Smooth muscle cell (in vitro differentiated cells): ENCODE results near the gene MT3. TPM values are rescaled to one million over a fixed set of nuclear protein-coding genes. Genes with fewer than 3 reads are reported as not detected.

Experiments used
- DNase-seq: peaks from one replicate; lab custom pipeline; 2025; ENCODE audit not compliant: unreplicated experiment; lab: John Stamatoyannopoulos, UW
- H2AFZ ChIP-seq: fragments of 200-600 bp; sonication (generic); 2 replicates; pipeline ENCODE4 v1.6.0; 2016; ENCODE audit warnings: antibody characterized with exemption, low read depth, mild to moderate bottlenecking
- H3F3A ChIP-seq: fragments of 200-600 bp; sonication (generic); 2 replicates; pipeline ENCODE4 v1.6.0; 2017; ENCODE audit warnings: antibody characterized with exemption, low read depth
- H3K27ac ChIP-seq: fragments of 200-600 bp; sonication (generic); 2 replicates; pipeline ENCODE4 v1.5.1; 2016; ENCODE audit warnings: low read depth, mild to moderate bottlenecking
- H3K27me3 ChIP-seq: fragments of 200-600 bp; sonication (generic); 2 replicates; pipeline ENCODE4 v1.6.1; 2016; ENCODE audit warnings: low read depth, mild to moderate bottlenecking
- H3K36me3 ChIP-seq: fragments of 200-600 bp; sonication (generic); 2 replicates; pipeline ENCODE4 v1.5.1; 2016; ENCODE audit warnings: low read depth
- H3K4me1 ChIP-seq: fragments of 200-600 bp; sonication (generic); 2 replicates; pipeline ENCODE4 v1.5.1; 2016; ENCODE audit warnings: low read depth
- H3K4me2 ChIP-seq: fragments of 200-600 bp; sonication (generic); 2 replicates; pipeline ENCODE4 v1.6.0; 2016; ENCODE audit warnings: mild to moderate bottlenecking
- H3K4me3 ChIP-seq: fragments of 200-600 bp; sonication (generic); 2 replicates; pipeline ENCODE4 v1.5.1; 2016; ENCODE audit warnings: mild to moderate bottlenecking
- H3K79me2 ChIP-seq: fragments of 200-600 bp; sonication (generic); 2 replicates; pipeline ENCODE4 v1.6.0; 2016; ENCODE audit warnings: low read depth, mild to moderate bottlenecking
- H3K9ac ChIP-seq: fragments of 200-600 bp; sonication (generic); 2 replicates; pipeline ENCODE4 v1.6.0; 2016; ENCODE audit warnings: low read depth
- H3K9me3 ChIP-seq: fragments of 200-600 bp; sonication (generic); replicated peaks from 2 replicates; pipeline ENCODE4 v1.5.1; 2016; ENCODE audit warnings: low read depth
- H4K20me1 ChIP-seq: fragments of 200-600 bp; sonication (generic); 2 replicates; pipeline ENCODE4 v1.6.0; 2016; ENCODE audit warnings: low read depth
- WGBS: methylation state at CpG from one replicate; pipeline ENCODE4 v1.1.7; 2016; ENCODE audit warnings: low lambda C conversion rate; 5-methylcytosine and 5-hydroxymethylcytosine counted together
- polyA plus RNA-seq: library from polyadenylated mRNA; unstranded; fragments of >200 nt; fragmentation: Nextera tagmentation; extraction: Ambion mirVana; gene quantifications from 2 replicates; pipeline ENCODE4 v1.2.1, GENCODE V29; 2016
- total RNA-seq: library from RNA; depleted of rRNA; stranded (reverse); fragments of >200 nt; gene quantifications from 2 replicates; pipeline ENCODE4 v1.2.3, GENCODE V29; 2014
- TF ChIP-seq, protein P1 (sequence below): fragments of 200-600 bp; sonication (generic); IDR thresholded peaks from 2 replicates; pipeline ENCODE4 v1.5.1; 2017; ENCODE audit warnings: borderline replicate concordance, mild to moderate bottlenecking, antibody characterized with exemption; ENCODE audit not compliant: insufficient read depth, poor library complexity, severe bottlenecking

Gene MT3
- total and polyA plus RNA-seq, 2 experiments from 2014 or later: not detected

DNA sequence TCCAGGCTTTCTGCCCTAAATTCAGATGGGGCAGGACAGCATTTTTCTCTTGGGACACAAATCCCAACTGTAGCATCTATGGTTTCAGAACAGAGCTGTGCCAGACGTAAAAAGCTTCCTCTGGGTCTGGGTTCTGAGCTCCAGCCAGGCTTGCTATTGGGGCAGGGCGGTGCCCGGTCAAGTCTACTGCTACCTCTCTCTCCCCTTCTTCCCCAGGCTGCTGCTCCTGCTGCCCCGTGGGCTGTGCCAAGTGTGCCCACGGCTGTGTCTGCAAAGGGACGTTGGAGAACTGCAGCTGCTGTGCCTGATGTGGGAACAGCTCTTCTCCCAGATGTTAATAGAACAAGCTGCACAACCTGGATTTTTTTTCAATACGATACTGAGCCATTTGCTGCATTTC lies 44.2 kb downstream of the MT3 start:
- 52% methylated on average over 7 of the region's 7 CpGs for WGBS
- Histone ChIP-seq H3K4me2 (no peak overlapping the region), H3K27me3 (peaks cover 78% of the 10 kb centered on the region)

DNA sequence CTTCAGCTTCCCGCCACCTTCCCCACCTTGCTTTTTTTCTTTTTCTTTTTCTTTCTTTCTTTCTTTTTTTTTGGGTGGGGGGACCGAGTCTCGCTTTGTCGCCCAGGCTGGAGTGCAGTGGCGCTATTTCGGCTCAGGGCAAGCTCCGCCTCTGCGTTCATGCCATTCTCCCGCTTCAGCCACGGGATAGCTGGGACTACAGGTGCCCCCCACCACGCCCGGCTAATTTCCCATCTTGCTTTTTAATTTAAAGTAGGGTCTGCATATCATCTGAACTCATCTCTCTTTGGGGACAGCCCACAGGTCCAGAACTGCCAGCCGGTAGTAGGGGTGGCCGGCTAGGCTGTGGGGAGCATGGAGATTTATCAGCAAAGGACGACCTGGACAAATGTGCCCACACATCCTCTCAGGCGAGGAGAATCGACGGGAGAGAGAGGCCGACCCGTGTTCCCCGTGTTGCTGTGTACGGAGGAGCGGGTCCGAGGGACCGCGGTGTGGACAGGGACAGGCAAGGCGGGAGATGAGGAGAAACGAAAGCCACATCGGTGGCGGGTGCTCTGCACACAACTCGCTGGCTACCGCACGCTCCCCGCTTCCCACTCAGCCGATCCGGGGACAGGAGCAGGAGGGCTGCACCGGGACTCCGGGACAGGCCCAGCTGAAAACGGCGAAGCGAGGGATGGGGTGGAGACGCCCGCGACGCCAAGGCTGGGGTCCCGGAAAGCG lies 45.5 kb downstream of the MT3 start:
- Histone ChIP-seq H3K4me1 (peaks cover 12% of the 10 kb centered on the region), H3K9me3 (no peaks in the 10 kb centered on the region), H2AFZ (no peak overlapping the region), H3K4me3 (no peak overlapping the region), H4K20me1 (no peaks in the 10 kb centered on the region), H3K36me3 (no peaks in the 10 kb centered on the region), H3K4me2 (peak overlapping the region; percentile 57), H3F3A (no peaks in the 10 kb centered on the region), H3K27me3 (peaks cover 91% of the 10 kb centered on the region), H3K79me2 (no peaks in the 10 kb centered on the region), H3K27ac (no peak overlapping the region), H3K9ac (no peak overlapping the region)
- DNase-seq: no peak
- WGBS: 5% methylated on average over 41 of the region's 47 CpGs
- TF ChIP-seq, protein P1, sequence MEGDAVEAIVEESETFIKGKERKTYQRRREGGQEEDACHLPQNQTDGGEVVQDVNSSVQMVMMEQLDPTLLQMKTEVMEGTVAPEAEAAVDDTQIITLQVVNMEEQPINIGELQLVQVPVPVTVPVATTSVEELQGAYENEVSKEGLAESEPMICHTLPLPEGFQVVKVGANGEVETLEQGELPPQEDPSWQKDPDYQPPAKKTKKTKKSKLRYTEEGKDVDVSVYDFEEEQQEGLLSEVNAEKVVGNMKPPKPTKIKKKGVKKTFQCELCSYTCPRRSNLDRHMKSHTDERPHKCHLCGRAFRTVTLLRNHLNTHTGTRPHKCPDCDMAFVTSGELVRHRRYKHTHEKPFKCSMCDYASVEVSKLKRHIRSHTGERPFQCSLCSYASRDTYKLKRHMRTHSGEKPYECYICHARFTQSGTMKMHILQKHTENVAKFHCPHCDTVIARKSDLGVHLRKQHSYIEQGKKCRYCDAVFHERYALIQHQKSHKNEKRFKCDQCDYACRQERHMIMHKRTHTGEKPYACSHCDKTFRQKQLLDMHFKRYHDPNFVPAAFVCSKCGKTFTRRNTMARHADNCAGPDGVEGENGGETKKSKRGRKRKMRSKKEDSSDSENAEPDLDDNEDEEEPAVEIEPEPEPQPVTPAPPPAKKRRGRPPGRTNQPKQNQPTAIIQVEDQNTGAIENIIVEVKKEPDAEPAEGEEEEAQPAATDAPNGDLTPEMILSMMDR: no peak

More for the DNA sequence above, 44.2 kb downstream of the MT3 start:
- peaks cover 12% of the 10 kb centered on the region for H3K4me1 ChIP-seq
- no peaks in the 10 kb centered on the region for H4K20me1 ChIP-seq
- TF ChIP-seq, protein P1: no peak
- no peaks in the 10 kb centered on the region for H3K36me3 ChIP-seq
- no peaks in the 10 kb centered on the region for H3F3A ChIP-seq
- DNase-seq: no peak
- no peak overlapping the region for H3K9ac ChIP-seq
- no peaks in the 10 kb centered on the region for H3K79me2 ChIP-seq
- no peak overlapping the region for H2AFZ ChIP-seq
- H3K9me3 ChIP-seq: no peaks in the 10 kb centered on the region
- no peak overlapping the region for H3K27ac ChIP-seq
- no peak overlapping the region for H3K4me3 ChIP-seq

DNA sequence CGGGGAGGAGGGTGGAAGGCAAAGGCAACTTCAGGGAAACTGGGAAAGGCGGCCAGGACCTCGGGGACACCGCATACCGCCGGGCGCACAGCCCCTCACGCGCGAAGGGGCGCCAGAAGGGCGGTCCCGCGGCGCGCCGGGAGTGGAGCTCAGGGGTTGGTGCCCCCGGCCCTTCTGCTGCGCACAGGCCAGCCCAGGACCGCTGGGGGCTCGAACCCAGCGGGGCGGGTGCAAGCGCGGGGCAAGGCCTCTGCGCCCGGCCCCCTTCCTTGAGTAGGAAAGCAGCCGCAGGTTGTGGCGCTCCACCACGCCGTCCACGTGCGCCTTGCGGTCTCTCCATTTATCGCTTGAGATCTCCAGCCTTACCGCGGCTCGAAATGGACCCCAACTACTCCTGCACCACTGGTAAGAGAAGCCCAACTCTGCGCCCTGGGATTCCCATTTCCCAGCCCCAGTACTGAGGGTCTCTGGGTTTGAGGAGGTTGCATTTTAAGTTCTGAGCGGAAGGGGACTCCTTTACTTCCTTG lies 46.2 kb downstream of the MT3 start:
- H3K4me3 ChIP-seq: no peak overlapping the region
- TF ChIP-seq, protein P1: no peak
- H4K20me1 ChIP-seq: no peaks in the 10 kb centered on the region
- H3K36me3 ChIP-seq: no peaks in the 10 kb centered on the region
- H3K27me3 ChIP-seq: peaks cover 98% of the 10 kb centered on the region
- no peaks in the 10 kb centered on the region for H3K9me3 ChIP-seq
- H3K27ac ChIP-seq: no peak overlapping the region
- H3K4me2 ChIP-seq: peak overlapping the region; percentile 57
- H3K79me2 ChIP-seq: no peaks in the 10 kb centered on the region
- H2AFZ ChIP-seq: no peak overlapping the region
- H3K4me1 ChIP-seq: peaks cover 12% of the 10 kb centered on the region
- H3K9ac ChIP-seq: no peak overlapping the region
- no peaks in the 10 kb centered on the region for H3F3A ChIP-seq
- 8% methylated on average over 33 of the region's 40 CpGs for WGBS
- DNase-seq: no peak
